SW480 (cell line): ENCODE data around the gene AP4S1.
"Not testable (repeated sequence)": the region's sequence is repeated elsewhere in the genome, so short reads cannot be mapped to it uniquely, and the experiment has no call there.

Experiments used
- DNase-seq: peaks from one replicate; pipeline ENCODE4 v3.0.0-alpha.2; 2016; ENCODE audit warnings: low spot score

The AP4S1 gene

GRCh38 chr14:31043379-31043778, 17.9 kb downstream of the AP4S1 start:
- no peak for DNase-seq

GRCh38 chr14:31045501-31046080, 20.1 kb downstream of the AP4S1 start:
- DNase-seq = no peak

GRCh38 chr14:31047503-31047902, 22.1 kb downstream of the AP4S1 start:
- DNase-seq = no peak

GRCh38 chr14:31051023-31051422, 25.6 kb downstream of the AP4S1 start:
- DNase-seq = no peak

- no peak for DNase-seq
These were observed 26.1 kb downstream of the AP4S1 start for GRCh38 chr14:31051511-31051910.

- DNase-seq = not testable (repeated sequence)
These were observed 27.6 kb downstream of the AP4S1 start for GRCh38 chr14:31052905-31053586.

GRCh38 chr14:31057035-31057434, 31.6 kb downstream of the AP4S1 start:
- no peak for DNase-seq

- DNase-seq = no peak
These were observed 32.4 kb downstream of the AP4S1 start for GRCh38 chr14:31057701-31058364.

GRCh38 chr14:31059152-31059924, 33.9 kb downstream of the AP4S1 start:
- DNase-seq = no peak

- no peak for DNase-seq
These were observed 34.9 kb downstream of the AP4S1 start for GRCh38 chr14:31060253-31060875.

GRCh38 chr14:31062908-31063307, 37.5 kb downstream of the AP4S1 start:
- DNase-seq = not testable (repeated sequence)

- no peak for DNase-seq
These were observed 42.8 kb downstream of the AP4S1 start for GRCh38 chr14:31068235-31068634.

GRCh38 chr14:31069343-31069742, 43.9 kb downstream of the AP4S1 start:
- DNase-seq = no peak

GRCh38 chr14:31070431-31070830, 45.0 kb downstream of the AP4S1 start:
- DNase-seq = peak; percentile 19

- DNase-seq = no peak
These were observed 45.7 kb downstream of the AP4S1 start for GRCh38 chr14:31071151-31071550.

- DNase-seq = no peak
These were observed 49.7 kb downstream of the AP4S1 start for GRCh38 chr14:31075144-31075543.

GRCh38 chr14:31078766-31079165, 53.3 kb downstream of the AP4S1 start:
- no peak for DNase-seq

- peak; percentile 39 for DNase-seq
These were observed 54.6 kb downstream of the AP4S1 start for GRCh38 chr14:31080056-31080455.

GRCh38 chr14:31080484-31080883, 55.0 kb downstream of the AP4S1 start:
- no peak for DNase-seq

GRCh38 chr14:31083781-31084180, 58.3 kb downstream of the AP4S1 start:
- no peak for DNase-seq

GRCh38 chr14:31084385-31084784, 58.9 kb downstream of the AP4S1 start:
- no peak for DNase-seq

GRCh38 chr14:31085027-31085426, 59.6 kb downstream of the AP4S1 start:
- no peak for DNase-seq
